Hepatocyte (in vitro differentiated cells): ENCODE data around the gene FAM222A.

Experiments
- EZH2 ChIP-seq: fragments of 200-600 bp; sonication (generic); IDR thresholded peaks from 2 replicates; pipeline ENCODE4 v1.6.1; 2016; ENCODE audit warnings: antibody characterized with exemption, mild to moderate bottlenecking, borderline replicate concordance
- TF ChIP-seq, protein P1 (sequence below): fragments of 200-600 bp; sonication (generic); IDR thresholded peaks from 2 replicates; pipeline ENCODE4 v1.5.1; 2016; ENCODE audit warnings: antibody characterized with exemption, mild to moderate bottlenecking; ENCODE audit not compliant: poor library complexity

DNA sequence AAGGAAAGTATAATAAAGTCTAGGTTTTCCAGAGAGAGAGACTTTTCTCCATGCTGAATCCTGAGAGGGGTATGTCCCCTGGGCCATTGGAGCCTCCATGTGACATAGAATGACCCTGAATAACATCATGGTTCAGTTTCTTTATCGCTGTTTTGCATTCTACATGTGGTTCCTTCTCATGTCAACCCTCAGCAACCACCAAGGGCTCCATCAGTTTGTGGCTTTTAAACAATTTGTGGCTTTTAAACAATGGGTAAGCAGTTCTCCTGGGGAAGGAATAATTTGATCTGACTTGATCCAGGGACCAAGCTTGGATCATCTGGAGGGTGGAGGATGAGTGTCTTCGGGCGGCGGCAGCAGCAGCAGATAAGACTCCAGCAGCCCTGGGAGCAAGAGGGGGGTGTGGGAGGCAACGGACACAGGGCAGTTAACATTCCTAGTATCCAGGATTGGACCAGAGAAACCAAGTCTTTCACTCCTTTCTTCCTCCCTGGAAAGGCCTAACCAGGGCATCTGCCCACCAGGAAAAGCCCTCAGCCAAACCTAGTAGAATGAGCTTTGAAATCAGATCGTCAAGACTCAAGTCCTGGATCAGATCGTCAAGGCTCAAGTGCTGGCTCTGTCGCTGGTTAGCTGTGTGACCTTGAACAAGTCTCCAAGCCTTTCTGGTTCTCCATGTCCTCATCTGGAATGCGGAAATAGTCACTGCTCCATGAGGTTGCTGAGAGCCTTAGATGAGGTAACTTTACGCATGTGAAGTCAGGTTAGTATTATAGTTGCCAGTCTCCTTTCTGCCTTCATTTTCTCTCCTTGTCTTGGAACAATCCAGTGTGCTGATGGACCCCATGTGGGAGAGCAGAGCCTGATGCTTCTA, 27.8 kb upstream of the FAM222A start:
- TF ChIP-seq, protein P1, sequence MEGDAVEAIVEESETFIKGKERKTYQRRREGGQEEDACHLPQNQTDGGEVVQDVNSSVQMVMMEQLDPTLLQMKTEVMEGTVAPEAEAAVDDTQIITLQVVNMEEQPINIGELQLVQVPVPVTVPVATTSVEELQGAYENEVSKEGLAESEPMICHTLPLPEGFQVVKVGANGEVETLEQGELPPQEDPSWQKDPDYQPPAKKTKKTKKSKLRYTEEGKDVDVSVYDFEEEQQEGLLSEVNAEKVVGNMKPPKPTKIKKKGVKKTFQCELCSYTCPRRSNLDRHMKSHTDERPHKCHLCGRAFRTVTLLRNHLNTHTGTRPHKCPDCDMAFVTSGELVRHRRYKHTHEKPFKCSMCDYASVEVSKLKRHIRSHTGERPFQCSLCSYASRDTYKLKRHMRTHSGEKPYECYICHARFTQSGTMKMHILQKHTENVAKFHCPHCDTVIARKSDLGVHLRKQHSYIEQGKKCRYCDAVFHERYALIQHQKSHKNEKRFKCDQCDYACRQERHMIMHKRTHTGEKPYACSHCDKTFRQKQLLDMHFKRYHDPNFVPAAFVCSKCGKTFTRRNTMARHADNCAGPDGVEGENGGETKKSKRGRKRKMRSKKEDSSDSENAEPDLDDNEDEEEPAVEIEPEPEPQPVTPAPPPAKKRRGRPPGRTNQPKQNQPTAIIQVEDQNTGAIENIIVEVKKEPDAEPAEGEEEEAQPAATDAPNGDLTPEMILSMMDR = no peak
- no peak for TF ChIP-seq EZH2
